NCI-H510A (cell line): Measurements from ENCODE around the gene OR1C1.
"Not testable (repeated sequence)": the region's sequence is repeated elsewhere in the genome, so short reads cannot be mapped to it uniquely, and the experiment has no call there.

Source experiments
- DNase-seq: peaks from one replicate; lab custom pipeline; 2025; lab: John Stamatoyannopoulos, UW

Gene OR1C1

GRCh38 chr1:247760456-247760855, at the start of gene OR1C1:
OR1C1 (minus strand) TSS chr1:247760556; CDS start chr1:247758406, 2,150 bp downstream.
- no peak for DNase-seq

DNA sequence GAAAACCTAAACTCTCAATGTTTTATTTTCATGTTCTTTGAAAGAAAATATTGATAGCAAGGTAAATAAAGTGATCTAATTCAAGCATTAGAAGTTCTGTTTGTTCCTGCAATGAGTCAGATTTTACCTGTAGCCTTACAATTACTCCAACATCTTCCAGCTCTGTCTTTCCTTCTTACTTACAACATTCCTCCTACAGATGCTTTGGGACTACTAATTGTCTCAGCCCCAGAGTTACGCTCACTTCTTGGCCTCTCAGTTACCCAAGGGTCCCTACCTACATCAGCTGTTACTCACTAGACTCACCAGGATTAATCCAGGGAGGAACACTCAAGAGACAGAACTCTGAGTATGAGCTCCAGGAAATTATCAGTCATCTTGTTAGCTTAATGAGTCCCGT, 37.2 kb upstream of the OR1C1 start:
- no peak for DNase-seq

- no peak for DNase-seq
Measured at GRCh38 chr1:247769603-247770002, 9.2 kb upstream of the OR1C1 start.

DNA sequence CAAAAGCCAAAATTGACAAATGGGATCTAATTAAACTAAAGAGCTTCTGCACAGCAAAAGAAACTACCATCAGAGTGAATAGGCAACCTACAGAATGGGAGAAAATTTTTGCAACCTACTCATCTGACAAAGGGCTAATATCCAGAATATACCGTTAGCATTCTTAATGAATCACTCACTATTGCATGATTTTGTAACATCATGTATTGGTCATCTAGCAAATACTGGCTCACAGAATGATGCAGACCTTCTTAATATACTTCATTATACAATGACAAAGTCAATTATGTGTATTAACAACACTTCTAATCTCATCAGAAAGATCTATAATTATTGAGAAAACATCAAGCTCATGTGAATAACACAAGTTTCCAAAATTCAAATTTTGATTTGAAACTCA, 6.0 kb downstream of the OR1C1 start:
- DNase-seq: not testable (repeated sequence)

DNA sequence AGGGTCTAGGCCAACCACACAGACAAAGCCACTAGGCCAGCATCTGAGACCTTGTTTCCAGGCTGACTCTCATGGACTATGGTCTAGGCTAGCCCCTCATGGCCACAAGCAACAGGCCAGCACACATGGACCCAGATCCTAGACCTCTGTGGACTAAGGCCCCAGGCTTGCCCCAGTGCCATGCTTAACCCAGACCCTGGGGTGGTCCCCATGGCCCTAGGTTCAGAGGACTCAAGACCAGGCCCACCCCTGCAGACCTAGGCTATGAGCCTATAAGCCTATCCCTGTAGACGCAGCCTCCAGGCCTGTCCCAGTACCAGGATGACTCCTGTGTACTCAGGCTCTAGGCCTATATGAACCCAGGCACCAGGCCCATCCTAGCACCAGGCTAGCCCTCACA, 10.5 kb downstream of the OR1C1 start:
- no peak for DNase-seq

- no peak for DNase-seq
Measured at GRCh38 chr1:247748041-247748440, 12.3 kb downstream of the OR1C1 start, which contains the start of gene OR14A2. OR14A2 (minus strand) TSS chr1:247748141.

- no peak for DNase-seq
Measured at GRCh38 chr1:247747616-247748015, 12.7 kb downstream of the OR1C1 start.

GRCh38 chr1:247746391-247746935, 13.9 kb downstream of the OR1C1 start:
- DNase-seq: no peak

- DNase-seq: not testable (repeated sequence)
Measured at GRCh38 chr1:247742215-247742760, 18.1 kb downstream of the OR1C1 start.

GRCh38 chr1:247741756-247742155, 18.6 kb downstream of the OR1C1 start:
- DNase-seq: no peak

DNA sequence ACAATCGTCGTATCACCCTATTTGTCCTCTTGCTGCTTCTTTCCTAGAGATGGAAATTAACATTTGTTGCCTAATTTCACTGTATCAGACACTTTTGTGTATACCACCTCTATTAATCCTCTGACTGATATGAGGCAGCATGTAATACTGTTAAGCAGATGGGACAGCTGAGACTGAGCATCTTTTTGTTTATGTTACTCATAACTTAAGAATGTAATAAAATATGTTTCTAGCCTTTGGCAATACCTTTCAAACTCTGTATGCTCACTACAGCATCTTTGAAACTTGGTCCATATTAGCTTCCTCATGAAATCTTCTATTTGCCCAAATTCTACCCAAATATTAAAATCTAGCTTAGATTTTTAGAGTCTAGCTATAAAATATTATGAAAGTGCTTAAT, 19.6 kb downstream of the OR1C1 start:
- no peak for DNase-seq

- no peak for DNase-seq
Measured at GRCh38 chr1:247738315-247738714, 22.0 kb downstream of the OR1C1 start, which contains the start of gene OR14K1. OR14K1 (plus strand) TSS chr1:247738615; CDS start chr1:247738615, 0 bp downstream.

- no peak for DNase-seq
Measured at GRCh38 chr1:247721222-247721621, 39.1 kb downstream of the OR1C1 start.

- DNase-seq: no peak
Measured at GRCh38 chr1:247716546-247716945, 43.8 kb downstream of the OR1C1 start, which contains the start of gene OR6F1. OR6F1 (minus strand) TSS chr1:247716646; CDS start chr1:247712755, 3,891 bp downstream.

- DNase-seq: no peak
Measured at GRCh38 chr1:247713753-247714152, 46.6 kb downstream of the OR1C1 start.

DNA sequence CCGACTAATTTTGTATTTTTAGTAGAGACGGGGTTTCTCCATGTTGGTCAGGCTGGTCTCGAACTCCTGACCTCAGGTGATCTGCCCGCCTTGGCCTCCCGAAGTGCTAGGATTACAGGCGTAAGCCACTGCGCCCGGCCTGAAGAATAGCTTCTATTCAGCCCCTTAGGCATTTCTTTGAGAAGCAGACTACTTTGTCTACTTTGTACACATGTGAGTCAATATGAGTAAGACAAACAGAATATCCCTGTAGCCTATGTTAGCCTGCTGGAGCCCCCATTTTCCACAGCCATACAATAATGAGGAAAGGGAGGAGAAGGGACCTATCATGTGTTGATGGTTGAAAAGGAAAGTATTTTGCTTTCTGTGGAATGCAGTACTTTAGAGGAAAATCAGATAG, 49.7 kb downstream of the OR1C1 start:
- not testable (repeated sequence) for DNase-seq
